Measurements from ENCODE around the gene ARHGAP33.

Gene ARHGAP33

GRCh38 chr19:35777086-35777841 lies 1.9 kb downstream of the ARHGAP33 start:
- DNase-seq (ENCODE audit: low read depth in 2 of 2): no peak

DNA sequence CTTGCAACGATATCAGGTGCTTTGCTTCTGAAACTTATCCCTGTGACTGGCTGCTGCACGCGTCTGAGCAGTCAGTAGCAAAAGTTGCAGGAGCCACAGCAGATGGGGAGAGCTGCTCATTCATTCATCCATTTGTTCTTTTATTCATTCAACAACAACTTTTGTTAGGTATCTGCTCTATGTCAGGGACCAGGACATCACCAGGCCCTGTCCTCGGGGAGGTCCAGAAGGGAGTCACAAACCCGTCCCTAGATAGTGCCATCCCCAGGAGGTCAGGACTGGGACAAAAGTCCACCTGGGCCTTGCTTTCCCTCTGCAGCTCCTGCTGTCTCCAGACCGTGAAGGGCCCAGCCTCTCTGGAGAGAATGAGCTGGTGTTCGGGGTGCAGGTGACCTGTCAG lies 2.6 kb downstream of the ARHGAP33 start:
- DNase-seq (ENCODE audit: low read depth in 2 of 2): no peak

DNA sequence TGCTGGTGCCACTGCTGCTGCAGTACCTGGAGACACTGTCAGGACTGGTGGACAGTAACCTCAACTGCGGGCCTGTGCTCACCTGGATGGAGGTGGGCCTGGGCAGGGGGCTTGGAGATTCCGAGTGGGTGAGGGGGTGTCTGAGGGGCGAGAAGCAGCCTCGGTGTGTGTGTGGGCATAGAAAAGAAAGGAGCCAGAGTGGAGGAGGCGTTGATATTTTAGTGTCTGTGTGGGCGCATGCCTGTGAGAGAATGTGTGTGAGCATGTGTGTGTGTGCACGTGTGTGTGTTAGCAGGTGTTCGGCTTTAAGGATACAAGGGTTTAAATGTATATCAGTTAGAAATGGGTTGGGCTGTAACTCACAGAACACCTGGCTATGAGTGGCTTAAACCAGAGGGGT lies 3.7 kb downstream of the ARHGAP33 start:
- no peak for DNase-seq (ENCODE audit: low read depth in 2 of 2)

GRCh38 chr19:35780058-35780457 lies 4.7 kb downstream of the ARHGAP33 start:
- no peak for DNase-seq (ENCODE audit: low read depth in 2 of 2)

GRCh38 chr19:35780717-35781116 lies 5.4 kb downstream of the ARHGAP33 start:
- no peak for DNase-seq (ENCODE audit: low read depth in 2 of 2)

- no peak for DNase-seq (ENCODE audit: low read depth in 2 of 2)
Observed at GRCh38 chr19:35781650-35782049, 6.3 kb downstream of the ARHGAP33 start.

GRCh38 chr19:35782589-35782988 lies 7.2 kb downstream of the ARHGAP33 start:
- no peak for DNase-seq (ENCODE audit: low read depth in 2 of 2)

DNA sequence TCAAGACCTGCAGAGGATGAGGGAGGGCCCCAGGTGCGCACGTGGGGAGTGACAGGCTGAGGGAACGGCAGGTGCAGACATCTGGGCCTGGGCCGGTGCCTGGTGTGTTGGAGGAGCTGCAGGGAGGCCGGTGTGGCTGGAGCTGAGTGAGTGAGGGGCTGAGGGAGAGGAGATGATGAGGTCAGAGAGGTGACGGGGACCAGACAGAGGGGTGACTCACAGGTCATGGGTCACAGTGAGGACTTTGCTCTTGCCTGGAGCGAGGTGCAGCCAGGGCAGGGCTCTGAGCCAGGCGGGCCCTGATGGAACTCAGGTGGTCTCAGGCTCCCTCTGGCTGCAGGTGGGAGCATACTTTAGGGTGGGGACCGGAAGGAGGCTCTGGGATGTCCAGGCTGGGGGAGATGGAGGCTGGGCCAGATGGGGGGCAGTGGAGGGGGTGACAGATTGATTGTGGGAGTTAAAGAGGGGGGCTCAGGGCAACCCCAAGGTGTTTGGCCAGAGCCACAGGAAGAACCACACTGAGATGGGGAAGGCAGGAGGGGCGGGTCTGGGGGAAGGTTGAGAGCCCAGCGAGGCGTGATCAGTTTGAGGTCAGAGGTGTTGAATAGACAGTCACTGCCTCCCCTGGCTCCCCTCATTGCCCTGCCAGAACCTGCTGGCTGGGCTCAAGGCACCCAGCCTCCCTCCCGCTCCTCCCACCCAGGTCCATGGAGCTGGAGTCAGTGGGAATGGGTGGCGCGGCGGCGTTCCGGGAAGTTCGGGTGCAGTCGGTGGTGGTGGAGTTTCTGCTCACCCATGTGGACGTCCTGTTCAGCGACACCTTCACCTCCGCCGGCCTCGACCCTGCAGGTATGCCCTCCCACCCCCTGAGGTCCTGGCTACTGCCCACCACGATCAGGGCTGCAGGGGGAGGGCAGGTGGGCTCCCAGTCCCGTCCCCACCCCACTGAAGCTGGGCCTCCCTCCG lies 8.4 kb downstream of the ARHGAP33 start:
- DNase-seq (ENCODE audit: low read depth in 2 of 2): no peak

- no peak for DNase-seq (ENCODE audit: low read depth in 2 of 2)
Observed at GRCh38 chr19:35784503-35785338, 9.4 kb downstream of the ARHGAP33 start.

DNA sequence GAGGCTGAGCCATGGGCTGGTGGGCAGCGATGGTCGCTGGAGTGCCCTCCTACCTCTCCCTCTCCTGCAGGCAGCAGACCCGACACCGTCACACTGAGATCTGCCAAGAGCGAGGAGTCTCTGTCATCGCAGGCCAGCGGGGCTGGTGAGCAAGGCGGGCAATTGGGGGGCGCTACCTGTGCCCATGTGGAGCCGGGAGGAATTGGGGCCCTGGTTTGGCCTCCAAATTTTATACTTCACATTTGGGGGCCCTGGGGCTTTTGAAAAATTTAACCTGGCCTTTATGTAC lies 9.9 kb downstream of the ARHGAP33 start:
- DNase-seq (ENCODE audit: low read depth in 2 of 2): no peak

GRCh38 chr19:35786299-35787160 lies 11.2 kb downstream of the ARHGAP33 start:
- DNase-seq (ENCODE audit: low read depth in 2 of 2): no peak

- no peak for DNase-seq (ENCODE audit: low read depth in 2 of 2)
Observed at GRCh38 chr19:35787227-35787799, 11.9 kb downstream of the ARHGAP33 start.

- no peak for DNase-seq (ENCODE audit: low read depth in 2 of 2)
Observed at GRCh38 chr19:35788205-35788960, 13.0 kb downstream of the ARHGAP33 start.

DNA sequence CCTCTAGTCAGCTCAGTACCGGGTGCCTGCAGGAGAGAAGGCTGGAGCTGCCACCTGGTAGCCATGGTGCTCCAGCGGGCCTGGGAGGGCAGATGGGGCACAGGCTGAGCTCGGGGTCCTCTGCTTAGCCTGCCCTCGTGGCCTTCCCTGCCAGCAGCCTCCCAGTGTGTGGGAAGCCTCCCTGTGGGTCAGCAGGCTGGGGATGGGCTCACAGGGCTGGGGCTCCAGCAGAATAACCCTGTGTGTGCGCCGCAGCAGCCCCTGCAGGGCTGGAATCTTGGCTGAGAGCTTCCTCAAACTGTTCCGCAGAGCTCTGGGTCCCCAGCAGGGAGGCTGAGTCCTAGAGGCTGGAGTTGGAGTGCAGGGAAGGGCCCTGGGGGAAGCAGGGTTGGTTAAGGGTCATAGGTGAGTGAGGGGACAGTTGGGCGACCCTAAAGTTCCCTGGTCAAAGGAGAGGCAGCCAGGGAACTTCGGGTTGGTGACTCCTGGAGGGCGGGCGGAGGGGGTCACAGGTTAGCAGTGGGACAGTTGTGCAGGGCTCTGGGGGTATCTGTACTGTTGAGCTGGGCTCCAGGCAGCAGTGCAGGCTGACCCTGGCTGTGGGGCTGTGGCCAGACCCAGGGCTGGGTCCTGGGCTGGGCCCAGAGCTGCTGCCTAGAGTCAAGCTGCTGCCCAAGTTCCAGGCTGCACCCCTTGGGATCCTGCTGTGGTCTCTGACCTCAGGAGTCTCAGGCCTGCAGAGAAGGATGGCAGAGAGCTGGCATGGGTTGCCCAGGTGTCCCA lies 14.0 kb downstream of the ARHGAP33 start:
- no peak for DNase-seq (ENCODE audit: low read depth in 2 of 2)

GRCh38 chr19:35789978-35790944 lies 14.9 kb downstream of the ARHGAP33 start:
- no peak for DNase-seq (ENCODE audit: low read depth in 2 of 2)

- DNase-seq (ENCODE audit: low read depth in 2 of 2): no peak
Observed at GRCh38 chr19:35790981-35791813, 15.8 kb downstream of the ARHGAP33 start.

DNA sequence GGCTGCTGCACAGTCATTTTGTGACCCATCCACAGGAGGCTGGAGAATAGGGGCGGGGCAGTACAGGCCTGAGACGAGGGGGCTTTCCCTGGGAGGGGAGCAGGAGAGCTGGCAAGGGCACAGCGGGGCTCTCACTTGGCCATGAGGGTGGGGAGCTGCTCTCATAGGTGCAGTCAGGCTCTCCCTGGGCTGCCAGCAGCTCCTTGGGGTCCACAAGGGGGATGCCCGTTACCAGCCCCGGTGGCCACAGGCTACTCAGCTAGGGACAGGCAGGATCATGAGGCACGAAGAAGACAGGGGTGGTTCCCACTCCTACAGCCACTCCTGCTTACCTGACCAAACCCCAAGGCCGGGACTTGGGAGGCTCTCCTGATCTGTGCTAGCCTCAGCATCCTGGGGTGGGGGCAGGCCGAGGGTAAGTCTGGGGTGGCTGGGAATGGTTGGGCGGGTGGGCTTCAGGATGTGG lies 16.5 kb downstream of the ARHGAP33 start:
- DNase-seq (ENCODE audit: low read depth in 2 of 2): no peak

All from fibroblast of skin of left quadriceps (primary cell).